Mucosa of descending colon (tissue), 3 donors: ENCODE results near the gene POU5F1. TPM values are rescaled to one million over a fixed set of nuclear protein-coding genes. Genes with fewer than 3 reads are reported as not detected.

Experiments used
- ATAC-seq: fragments of 200-7000 bp; cut with Tn5 transposase; one replicate; pipeline ENCODE4 v1.9.1; 2020; ENCODE audit warnings: mild to moderate bottlenecking, moderate library complexity
- DNase-seq, 3 donors: peaks; one replicate each; pipeline ENCODE4 v3.0.0-alpha.2; 2020
- H3K36me3 ChIP-seq: fragments of 200-600 bp; one replicate; pipeline ENCODE4 v1.8.0; 2021; ENCODE audit warnings: low read depth, mild to moderate bottlenecking
- H3K4me1 ChIP-seq: fragments of 200-600 bp; one replicate; pipeline ENCODE4 v1.8.0; 2021; ENCODE audit warnings: low read depth, mild to moderate bottlenecking
- H3K4me3 ChIP-seq: fragments of 200-600 bp; one replicate; pipeline ENCODE4 v1.8.0; 2021; ENCODE audit warnings: mild to moderate bottlenecking
- H3K9me3 ChIP-seq: fragments of 200-600 bp; one replicate; pipeline ENCODE4 v1.8.0; 2021; ENCODE audit warnings: mild to moderate bottlenecking
- intact Hi-C, 2 donors: fragments of 100-400 bp; cut with DNase I in 1 of 2; cut with micrococcal nuclease in 1 of 2; formaldehyde crosslinking; loops; one replicate each; pipeline versions ENCODE4 v1.11.0 to v1.11.1; 2022; cut with DNase I, micrococcal nuclease
- total RNA-seq, 3 donors: library from RNA; stranded (reverse); fragmentation: NEBNext Ultra II Directional in 2 of 3; extraction: Animal tissue kit (Norgen Biotek cat#: 25700) in 2 of 3; gene quantifications; one replicate each; pipeline versions ENCODE4 v1.2.1 to v1.2.4, GENCODE V29; 2021 to 2023
- TF ChIP-seq, protein P1 (sequence below): fragments of 200-600 bp; IDR thresholded peaks from one replicate; pipeline ENCODE4 v1.8.0; 2022; ENCODE audit warnings: antibody characterized with exemption, mild to moderate bottlenecking
- donor health status: DM: no; HTN: no; CAD: no; lungs with moderate emphysema.
- donor health status: DM: no; HTN: no; CAD: no.
- donor health status: DM: no; HTN: yes; CAD: no.

Gene POU5F1
- total RNA-seq, 3 donors from 2014 or later: 2.1 to 5.8 (median 3.4) TPM

DNA sequence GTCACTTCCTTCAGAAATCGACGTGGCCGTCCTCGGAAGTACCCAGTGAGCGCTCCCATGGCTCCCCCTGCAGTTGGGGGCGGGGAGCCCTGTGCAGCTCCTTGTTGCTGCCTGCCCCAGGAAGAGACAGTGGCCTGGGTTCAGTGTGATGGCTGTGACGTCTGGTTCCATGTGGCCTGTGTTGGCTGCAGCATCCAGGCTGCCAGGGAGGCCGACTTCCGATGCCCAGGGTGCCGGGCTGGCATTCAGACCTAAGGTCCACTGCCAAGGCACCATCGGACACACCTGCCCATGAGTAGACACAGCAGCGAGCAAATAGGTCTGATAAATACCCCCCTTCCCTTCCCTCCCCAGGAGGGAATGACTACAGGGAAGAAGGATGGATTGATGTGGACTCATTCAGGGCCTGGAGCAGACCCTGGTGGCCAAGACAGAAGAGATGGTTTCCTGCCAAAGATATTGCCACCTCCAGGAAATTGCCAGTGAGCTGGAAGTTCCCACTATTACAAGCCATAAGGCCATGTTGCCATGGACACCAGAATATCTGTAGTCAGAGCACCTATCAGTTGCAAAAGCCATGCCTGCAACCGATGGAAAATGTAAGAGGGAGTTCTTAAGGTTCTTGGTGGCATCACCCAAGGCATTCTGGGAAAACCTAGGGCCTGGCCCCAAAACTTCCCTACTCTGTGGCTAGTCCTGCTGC lies 7.9 kb downstream of the POU5F1 start:
- H3K36me3 ChIP-seq: no peaks in the 10 kb centered on the region
- no peak for DNase-seq
- peaks cover 12% of the 10 kb centered on the region for H3K4me1 ChIP-seq
- TF ChIP-seq, protein P1, sequence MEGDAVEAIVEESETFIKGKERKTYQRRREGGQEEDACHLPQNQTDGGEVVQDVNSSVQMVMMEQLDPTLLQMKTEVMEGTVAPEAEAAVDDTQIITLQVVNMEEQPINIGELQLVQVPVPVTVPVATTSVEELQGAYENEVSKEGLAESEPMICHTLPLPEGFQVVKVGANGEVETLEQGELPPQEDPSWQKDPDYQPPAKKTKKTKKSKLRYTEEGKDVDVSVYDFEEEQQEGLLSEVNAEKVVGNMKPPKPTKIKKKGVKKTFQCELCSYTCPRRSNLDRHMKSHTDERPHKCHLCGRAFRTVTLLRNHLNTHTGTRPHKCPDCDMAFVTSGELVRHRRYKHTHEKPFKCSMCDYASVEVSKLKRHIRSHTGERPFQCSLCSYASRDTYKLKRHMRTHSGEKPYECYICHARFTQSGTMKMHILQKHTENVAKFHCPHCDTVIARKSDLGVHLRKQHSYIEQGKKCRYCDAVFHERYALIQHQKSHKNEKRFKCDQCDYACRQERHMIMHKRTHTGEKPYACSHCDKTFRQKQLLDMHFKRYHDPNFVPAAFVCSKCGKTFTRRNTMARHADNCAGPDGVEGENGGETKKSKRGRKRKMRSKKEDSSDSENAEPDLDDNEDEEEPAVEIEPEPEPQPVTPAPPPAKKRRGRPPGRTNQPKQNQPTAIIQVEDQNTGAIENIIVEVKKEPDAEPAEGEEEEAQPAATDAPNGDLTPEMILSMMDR: no peak
- H3K4me3 ChIP-seq: no peak overlapping the region
- no peaks in the 10 kb centered on the region for H3K9me3 ChIP-seq
- intact Hi-C loops: no loop called here
- no peak for ATAC-seq

DNA sequence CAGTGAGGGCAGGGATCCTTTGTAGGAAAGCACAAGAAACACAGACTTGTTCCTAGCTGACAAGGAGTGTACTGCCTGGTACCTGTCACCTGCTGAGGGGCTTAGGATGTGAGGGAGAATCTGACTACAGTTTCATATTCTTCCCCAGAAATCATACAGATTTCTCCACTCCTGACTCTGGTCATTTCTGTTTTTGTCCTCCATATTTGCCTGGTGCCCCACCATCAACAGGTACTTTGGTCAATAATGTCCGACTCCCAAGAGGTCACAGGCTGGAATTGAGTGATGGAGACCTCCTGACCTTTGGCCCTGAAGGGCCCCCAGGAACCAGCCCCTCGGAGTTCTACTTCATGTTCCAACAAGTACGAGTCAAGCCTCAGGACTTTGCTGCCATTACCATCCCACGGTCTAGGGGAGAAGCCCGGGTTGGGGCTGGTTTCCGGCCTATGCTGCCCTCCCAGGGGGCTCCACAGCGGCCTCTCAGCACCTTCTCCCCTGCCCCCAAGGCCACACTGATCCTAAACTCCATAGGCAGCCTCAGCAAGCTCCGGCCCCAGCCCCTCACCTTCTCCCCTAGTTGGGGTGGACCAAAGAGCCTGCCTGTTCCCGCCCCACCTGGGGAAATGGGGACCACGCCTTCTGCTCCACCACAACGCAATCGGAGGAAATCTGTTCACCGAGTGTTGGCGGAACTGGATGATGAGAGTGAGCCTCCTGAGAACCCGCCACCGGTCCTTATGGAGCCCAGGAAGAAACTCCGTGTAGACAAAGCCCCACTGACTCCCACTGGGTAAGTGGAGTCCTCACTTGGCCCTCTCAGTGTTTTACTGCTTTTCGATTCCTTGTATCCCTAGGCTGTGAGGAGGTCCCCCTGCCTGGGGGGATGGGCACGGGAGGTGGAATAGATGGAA lies 9.0 kb downstream of the POU5F1 start:
- Histone ChIP-seq H3K4me1 (peaks cover 17% of the 10 kb centered on the region), H3K4me3 (no peak overlapping the region), H3K36me3 (no peaks in the 10 kb centered on the region), H3K9me3 (no peaks in the 10 kb centered on the region)
- TF ChIP-seq, protein P1: no peak
- ATAC-seq (no peak), DNase-seq (no peak)
- intact Hi-C loops: no loop called here

DNA sequence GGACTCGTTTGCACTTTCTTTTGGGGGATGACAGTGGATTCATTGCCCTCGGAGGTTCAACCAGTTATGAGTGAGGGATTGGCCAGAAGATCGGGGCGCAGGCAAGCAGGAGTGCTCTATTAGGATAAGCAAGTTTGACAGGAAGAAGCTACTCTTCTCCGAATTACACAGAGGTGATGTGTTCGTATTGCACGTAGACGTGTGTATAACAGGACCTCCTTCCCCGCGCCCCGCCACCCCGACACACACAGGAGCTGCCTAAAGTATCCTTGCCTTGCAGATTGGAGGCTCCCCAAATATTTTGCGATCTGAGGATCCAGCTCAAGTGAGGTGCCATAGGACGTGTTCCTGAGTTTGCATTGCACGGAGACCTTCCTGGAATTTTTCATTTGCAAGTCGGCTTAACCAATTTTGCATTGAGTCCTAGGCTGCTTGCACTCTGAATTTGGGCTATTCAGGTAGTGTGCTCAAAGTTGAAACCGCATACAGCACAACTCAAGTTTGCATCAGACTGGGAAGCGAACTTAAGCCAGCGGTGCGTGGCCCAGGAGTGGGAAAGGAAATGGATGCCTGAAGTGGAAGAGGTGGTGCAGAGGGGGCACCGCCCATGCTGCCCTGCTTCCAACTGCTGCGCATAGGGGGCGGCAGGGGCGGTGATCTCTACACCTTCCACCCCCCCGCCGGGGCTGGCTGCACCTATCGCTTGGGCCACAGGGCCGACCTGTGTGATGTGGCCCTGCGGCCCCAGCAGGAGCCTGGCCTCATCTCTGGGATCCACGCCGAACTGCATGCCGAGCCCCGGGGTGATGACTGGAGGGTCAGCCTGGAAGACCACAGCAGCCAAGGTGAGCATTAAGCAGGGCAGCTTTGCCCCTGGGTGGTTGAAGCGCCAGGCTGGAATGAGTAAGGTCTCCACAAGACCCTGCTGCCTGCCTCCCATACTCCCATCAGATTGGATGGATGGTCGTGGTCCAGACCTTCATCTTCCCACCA lies 11.3 kb downstream of the POU5F1 start:
- H3K9me3 ChIP-seq: no peaks in the 10 kb centered on the region
- H3K4me3 ChIP-seq: peak overlapping the region; percentile 3
- TF ChIP-seq, protein P1: no peak
- H3K36me3 ChIP-seq: no peaks in the 10 kb centered on the region
- H3K4me1 ChIP-seq: peaks cover 17% of the 10 kb centered on the region
- peak; percentile 4 for ATAC-seq
- intact Hi-C loops: no loop called here
- DNase-seq: peak in 1 of 3 donors; percentile 68

GRCh38 chr6:31158140-31158862 lies 12.2 kb downstream of the POU5F1 start, which contains the start of gene TCF19:
TSS of gene TCF19 (plus strand) at chr6:31158589. CDS start at chr6:31159470, 881 bp downstream.
- Histone ChIP-seq H3K4me1 (peaks cover 17% of the 10 kb centered on the region), H3K9me3 (no peaks in the 10 kb centered on the region), H3K36me3 (no peaks in the 10 kb centered on the region), H3K4me3 (peak within 1 kb of the TSS; percentile 3)
- DNase-seq (peak; percentile 99), ATAC-seq (peak; percentile 93)
- TF ChIP-seq, protein P1: no peak
- intact Hi-C loops: no loop called here
